ENCODE results near the gene SOCS6.

Gene SOCS6

GRCh38 chr18:70289351-70290312, 787 bp downstream of the SOCS6 start:
- no peak for DNase-seq

DNA sequence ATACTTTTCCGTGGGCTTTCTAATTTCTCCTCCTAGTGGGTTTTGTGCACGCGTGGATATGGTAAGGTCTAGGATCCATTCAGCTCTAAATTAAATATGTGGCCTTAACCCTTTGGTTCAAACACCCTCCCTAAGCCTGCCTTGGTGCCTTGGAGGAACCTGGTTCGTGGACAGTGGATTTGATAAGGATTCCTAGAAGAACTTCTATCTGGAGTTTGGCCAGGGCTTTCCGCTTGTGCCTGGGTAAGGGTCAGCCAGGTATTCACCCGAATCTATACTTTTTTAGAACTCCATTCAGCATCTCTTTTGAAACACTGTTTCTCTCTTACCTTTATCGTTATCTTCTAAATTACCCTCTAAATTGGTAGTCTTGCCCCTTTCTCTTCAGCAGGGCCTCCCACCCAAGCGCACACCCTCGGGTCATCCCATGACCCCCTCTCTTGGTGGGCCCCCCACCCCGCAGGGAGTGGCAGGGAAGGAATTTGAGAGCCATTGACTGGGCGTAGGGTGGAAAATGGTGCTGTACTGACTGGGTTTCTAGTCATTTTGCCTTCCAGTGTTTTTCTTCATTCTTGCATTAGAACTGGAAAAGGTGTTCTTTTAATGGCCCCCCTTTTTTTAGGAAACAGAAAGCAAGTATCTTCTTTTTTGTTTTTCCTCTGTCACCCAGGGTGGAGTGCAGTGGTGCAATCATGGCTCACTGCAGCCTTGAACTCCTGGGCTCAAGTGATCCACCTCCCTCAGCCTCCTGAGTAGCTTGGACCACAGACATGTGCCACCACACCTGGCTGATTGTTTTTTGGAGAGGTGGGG, 1.8 kb downstream of the SOCS6 start:
- no peak for DNase-seq

- no peak for DNase-seq
Observed at GRCh38 chr18:70291295-70291574, 2.4 kb downstream of the SOCS6 start.

GRCh38 chr18:70292628-70293027, 3.8 kb downstream of the SOCS6 start:
- no peak for DNase-seq

- DNase-seq: no peak
Observed at GRCh38 chr18:70293166-70293565, 4.3 kb downstream of the SOCS6 start.

- DNase-seq: no peak
Observed at GRCh38 chr18:70294471-70295191, 5.8 kb downstream of the SOCS6 start.

GRCh38 chr18:70295192-70296188, 6.6 kb downstream of the SOCS6 start:
- no peak for DNase-seq

DNA sequence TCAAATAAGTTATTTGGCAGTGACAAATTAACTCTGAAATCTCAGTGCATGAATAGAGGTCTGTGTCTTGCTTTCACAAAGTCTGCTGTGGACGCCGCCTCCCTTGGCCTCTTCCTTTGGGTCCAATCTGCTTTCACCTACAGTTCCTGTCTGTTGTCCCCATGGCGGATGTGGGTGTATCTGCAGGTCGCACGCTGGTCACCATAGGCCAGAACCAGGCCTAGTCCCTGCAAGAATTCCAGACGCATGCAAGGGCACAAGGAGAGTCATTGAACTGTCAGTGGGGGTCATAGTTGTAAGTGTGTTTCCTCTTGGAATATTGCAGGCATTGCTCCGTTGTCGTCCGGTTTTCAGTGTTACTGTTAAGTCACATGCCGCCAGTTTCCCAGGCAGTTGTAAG, 7.4 kb downstream of the SOCS6 start:
- no peak for DNase-seq

GRCh38 chr18:70296781-70297180, 7.9 kb downstream of the SOCS6 start:
- no peak for DNase-seq

DNA sequence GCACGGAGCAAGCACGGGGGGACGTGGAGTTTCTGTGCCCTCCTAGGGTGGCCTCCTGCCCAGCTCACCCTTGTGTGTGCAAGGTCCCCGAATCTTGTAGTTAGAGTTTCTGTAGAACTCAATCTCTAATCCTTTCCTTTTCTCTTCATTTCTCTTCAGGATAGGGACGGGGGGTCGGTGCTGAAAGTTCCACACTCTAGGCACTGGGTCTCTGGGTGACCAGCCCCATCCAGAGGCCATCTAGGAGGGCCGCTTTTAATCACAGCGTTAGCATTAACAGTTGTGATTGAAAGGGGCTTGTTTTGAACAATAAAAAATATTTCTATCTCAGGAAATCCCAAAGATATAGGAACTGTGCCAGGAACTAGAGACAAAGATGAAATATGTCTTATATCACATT, 10.5 kb downstream of the SOCS6 start:
- DNase-seq: no peak

DNA sequence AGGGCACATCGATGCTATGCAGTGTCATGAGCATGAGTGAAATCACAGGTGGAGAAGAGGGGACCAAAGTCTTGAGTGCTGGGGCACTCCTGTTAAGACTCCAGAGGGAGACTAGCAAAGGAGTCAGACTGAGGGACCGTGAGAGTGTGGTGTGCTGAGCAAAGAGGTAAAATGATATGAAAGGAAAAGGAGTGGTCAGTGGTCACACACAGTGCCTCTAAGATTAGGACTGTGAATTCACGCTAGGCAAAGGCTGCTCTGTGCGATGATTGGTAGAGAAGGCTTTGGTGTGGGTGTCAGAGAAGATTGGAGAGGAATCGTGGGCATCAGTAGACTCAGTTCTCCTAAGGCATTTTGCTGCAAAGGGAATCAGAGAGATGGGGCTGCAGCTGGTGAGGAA, 12.8 kb downstream of the SOCS6 start:
- no peak for DNase-seq

DNA sequence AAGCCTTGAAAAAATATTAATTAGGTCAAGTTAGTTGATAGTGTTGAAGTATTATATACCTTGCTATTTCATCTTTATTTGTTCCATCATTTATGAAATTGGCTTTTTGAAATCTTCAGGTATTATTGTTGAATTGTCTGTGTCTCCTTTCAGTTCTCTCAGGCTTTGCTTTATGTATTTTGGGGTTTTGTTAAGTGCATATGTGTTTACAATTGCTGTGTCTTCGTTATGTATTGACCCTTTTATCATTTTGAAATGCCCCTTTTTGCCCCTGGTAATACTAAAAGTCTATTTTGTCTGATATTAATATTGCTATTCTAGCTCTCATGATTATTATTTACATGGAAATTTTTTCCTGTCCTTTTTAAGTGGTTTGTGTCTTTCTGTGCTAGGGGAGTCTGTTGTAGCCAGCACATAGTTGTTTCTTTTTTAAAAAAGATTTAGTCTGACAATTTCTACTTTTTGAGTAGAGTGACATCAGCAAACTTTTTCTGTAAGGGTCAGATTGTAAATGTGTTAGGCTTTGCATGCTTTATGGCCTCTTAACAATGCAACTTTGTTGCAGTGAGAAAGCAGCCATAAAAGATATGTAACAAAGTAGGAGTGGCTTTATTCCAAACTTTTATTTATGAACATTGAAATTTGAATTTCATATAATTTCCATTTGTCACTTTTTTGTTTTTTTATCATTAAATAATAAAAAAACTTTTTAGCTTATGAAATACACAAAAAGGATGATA, 19.9 kb downstream of the SOCS6 start:
- no peak for DNase-seq

DNA sequence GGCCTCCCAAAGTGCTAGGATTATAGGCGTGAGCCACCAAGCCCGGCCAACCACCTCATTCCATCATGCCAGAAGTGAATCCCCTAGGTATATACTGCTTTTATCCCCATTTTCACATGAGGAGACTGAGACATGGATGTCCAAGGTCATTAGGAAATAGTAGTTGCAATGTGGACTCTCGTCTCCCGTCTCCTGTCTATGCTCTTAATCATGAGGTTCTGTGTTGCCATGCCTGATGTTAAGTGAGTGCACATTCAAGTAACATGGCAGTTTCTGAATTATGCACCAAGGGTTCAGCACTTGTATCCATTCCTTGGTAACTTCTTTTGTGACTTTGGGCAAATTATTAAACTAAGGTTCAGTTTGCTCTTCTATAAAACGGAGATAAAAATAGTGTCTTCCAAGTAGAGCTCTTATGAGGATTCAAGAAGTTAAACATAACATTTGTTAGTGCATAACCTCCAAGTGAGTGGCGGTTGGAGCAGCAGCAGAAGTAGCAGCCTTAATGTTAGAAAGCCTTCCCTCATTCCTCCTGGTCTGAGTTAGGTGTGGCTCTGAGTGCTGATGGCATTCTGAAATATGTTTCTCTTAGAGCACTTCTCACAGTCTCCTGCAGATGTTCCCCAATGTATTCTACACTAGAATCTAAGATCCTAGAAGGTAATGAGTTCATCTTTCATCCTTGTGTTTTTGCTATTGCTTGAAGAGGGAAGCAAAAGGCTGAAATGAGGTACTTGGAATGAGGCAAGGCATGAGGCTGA, 21.9 kb downstream of the SOCS6 start:
- no peak for DNase-seq

DNA sequence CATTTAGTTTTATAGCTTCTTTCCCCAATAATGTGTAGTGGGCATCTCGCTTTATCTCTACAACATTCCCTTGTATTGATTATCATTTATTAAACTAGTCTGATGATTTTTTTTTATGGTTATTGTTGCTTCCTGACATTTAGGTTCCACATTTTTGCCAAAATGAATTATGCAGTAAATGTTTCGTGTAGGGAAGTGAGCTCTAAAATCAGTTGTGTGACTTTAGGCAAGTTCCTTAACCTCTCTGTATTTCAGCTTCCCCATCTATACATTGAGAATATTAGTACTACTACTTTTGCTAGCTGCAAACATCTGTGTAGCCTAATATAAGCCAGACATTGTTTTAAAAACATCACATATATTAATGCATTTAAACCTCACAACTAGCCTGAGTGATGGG, 22.9 kb downstream of the SOCS6 start:
- no peak for DNase-seq

DNA sequence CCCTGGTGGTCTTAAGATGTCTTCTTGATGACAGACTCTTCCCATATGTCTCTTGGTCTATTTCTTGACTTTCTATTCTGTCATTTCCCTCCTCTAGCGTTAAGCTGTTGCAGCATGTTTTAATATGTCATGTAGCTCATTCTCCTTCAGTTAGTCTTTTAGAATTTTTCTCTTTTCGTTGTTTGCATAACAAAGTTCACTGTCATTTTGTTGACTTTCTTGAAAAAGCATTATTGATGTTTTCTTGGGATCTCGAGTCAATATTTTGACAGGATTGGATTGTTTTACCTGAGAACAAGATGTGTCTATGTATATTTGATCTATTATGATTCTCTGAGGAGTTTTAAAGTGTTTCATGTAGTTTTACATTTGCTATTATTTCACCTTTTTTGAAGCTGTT, 24.8 kb downstream of the SOCS6 start:
- no peak for DNase-seq

DNA sequence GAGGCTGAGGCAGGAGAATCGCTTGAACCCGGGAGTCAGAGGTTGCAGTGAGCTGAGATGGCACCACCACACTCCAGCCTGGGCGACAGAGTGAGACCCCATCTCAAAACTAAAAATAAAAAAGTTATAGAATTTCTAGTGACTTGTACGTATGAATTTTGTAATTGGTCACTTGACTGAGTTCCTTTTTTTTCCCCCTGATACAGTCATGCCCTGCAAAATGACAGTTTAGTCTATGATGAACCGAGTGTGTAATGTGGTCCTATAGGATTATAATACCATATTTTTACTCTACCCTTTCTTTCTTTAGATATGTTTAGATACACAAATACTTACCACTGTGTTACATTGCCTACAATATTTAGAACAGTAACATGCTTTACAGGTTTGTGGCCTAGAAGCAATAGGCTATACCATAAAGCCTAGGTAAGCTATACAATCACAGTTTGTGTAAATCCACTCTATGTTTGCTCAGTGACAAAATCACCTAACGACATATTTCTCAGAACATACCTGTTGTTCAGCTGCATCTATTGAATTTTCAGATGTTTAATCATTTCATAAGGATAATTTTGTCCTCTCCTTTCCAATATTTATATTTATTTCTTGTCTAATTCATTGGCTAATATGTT, 25.4 kb downstream of the SOCS6 start:
- no peak for DNase-seq

DNA sequence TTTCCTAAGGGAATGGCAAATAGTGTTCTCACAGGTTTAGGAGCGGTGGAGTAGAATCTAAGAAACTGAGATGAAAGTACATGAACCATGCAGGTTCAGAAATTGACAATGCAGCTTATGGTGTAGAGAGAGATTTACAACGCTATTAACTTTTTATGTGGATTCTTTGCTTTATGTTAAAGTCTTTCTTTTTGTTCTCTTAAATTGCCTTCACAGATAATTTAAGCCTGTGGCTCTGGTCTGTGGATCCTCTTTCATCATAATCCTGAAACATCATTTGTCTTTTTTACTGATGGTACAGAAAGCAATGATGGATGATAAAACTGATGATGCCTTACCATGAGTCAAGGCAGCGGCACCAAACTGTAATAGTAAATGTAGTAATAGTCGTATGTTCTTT, 30.3 kb downstream of the SOCS6 start:
- DNase-seq: no peak

GRCh38 chr18:70321616-70322015, 32.8 kb downstream of the SOCS6 start:
- no peak for DNase-seq

DNA sequence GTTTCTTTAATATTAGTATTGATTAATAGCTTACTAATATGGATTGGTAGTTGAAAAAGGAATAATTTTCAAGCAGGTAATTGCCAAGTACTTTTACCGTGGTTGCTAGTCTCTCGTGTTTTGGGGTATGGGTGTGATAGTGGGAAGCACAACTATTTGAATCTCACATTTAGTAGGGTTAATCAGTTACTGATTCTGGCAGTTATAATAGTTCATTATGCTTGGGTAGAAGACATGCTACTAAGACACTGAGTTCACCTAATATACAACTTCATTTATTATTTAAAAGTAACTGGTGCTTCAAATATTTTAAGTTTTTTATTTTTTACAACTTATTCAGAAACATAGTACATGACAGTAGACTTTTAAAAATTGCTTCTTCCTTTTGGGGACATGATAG, 33.5 kb downstream of the SOCS6 start:
- DNase-seq: no peak

DNA sequence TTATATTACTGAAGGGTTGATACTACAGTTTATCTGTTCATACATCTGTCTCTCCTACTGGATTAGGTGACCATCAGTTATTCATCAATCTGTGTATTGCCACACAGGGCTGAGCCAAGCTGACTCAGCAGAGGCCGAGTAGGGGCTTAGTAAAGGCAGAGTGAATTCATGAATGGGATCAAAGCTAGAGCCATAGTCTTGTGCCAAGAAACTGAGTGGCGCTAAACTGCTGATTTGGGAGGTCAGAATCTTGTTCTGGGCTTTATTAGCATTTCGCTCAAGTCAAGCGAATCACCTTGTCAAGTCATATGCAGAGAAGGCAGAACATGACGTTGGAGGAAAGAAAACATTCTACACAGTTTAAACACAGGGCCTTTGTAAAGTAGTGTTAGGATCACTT, 34.1 kb downstream of the SOCS6 start:
- no peak for DNase-seq

All from CD4-positive, alpha-beta T cell treated with Interferon alpha-2 for 1 hour (primary cell).